HEK293 (cell line): ENCODE measurements around the gene HS3ST5.

Experiments
- CTCF ChIP-seq: fragments of 450-650 bp; formaldehyde crosslinking; IDR thresholded peaks from 2 replicates; pipeline ENCODE4 v1.5.1; 2016; ENCODE audit warnings: missing biosample characterization, missing genetic modification characterization
- HOXA7 ChIP-seq: sonication (generic); formaldehyde crosslinking; IDR thresholded peaks from 2 replicates; pipeline ENCODE4 v1.8.1; 2022; ENCODE audit warnings: missing genetic modification reagents, borderline replicate concordance
- ZFP3 ChIP-seq: fragments of 450-650 bp; formaldehyde crosslinking; IDR thresholded peaks from 2 replicates; pipeline ENCODE4 v1.5.1; 2016; ENCODE audit warnings: low read depth, missing biosample characterization, missing genetic modification characterization
- ZNF335 ChIP-seq: fragments of 450-650 bp; formaldehyde crosslinking; conservative IDR thresholded peaks from 2 replicates; pipeline ENCODE4 v1.5.1; 2016; ENCODE audit warnings: missing biosample characterization, missing genetic modification characterization

DNA sequence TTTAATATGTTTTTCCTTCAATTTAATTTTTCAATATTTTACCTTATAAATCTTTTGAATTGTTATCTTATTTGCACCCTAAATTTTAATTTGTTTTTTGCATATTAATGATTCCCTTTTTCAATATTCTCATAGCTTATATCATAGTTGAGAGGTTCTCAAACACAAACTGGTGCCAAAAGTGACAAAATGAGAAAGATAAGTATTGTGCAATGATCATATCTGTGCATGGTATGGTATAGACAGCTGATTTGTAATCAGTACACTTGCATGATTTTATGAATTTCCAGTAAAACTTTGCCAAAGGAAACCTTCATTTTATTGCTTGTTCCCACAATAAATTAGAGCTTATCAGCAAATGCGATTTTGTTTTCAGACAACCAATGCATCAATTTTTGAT lies 210.9 kb downstream of the HS3ST5 start:
- TF ChIP-seq CTCF (tag by site-specific recombination) = no peak
- TF ChIP-seq HOXA7 (CRISPR knock-in tag) = no peak
- no peak for TF ChIP-seq ZNF335 (tag by site-specific recombination)
- TF ChIP-seq ZFP3 (tag by site-specific recombination) = no peak
